ENCODE data around the gene ATP6V0E1.

- TF ChIP-seq, protein P1, sequence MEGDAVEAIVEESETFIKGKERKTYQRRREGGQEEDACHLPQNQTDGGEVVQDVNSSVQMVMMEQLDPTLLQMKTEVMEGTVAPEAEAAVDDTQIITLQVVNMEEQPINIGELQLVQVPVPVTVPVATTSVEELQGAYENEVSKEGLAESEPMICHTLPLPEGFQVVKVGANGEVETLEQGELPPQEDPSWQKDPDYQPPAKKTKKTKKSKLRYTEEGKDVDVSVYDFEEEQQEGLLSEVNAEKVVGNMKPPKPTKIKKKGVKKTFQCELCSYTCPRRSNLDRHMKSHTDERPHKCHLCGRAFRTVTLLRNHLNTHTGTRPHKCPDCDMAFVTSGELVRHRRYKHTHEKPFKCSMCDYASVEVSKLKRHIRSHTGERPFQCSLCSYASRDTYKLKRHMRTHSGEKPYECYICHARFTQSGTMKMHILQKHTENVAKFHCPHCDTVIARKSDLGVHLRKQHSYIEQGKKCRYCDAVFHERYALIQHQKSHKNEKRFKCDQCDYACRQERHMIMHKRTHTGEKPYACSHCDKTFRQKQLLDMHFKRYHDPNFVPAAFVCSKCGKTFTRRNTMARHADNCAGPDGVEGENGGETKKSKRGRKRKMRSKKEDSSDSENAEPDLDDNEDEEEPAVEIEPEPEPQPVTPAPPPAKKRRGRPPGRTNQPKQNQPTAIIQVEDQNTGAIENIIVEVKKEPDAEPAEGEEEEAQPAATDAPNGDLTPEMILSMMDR (IDR thresholded peaks at IDR 0.05), result no peak
- no peak for TF ChIP-seq ZFX (IDR thresholded peaks at IDR 0.05; ENCODE audit: borderline replicate concordance)
These were observed 45.3 kb downstream of the ATP6V0E1 start for GRCh38 chr5:173028811-173029327.
